AG04449 (cell line): ENCODE results near the gene CFAP65.

ENCODE experiments used
- CTCF ChIA-PET: fragments of 350-600 bp; formaldehyde crosslinking; extraction: SDS; loops from one replicate; lab custom pipeline; 2021; ENCODE audit warnings: antibody characterized with exemption; lab: Yijun Ruan, JAX
- POLR2A ChIA-PET: fragments of 400-600, 350-600 bp; formaldehyde crosslinking; extraction: SDS; loops from one replicate; lab custom pipeline; 2020; ENCODE audit warnings: antibody characterized with exemption, inconsistent platforms; lab: Yijun Ruan, JAX
- DNase-seq: peaks from one replicate; pipeline ENCODE4 v3.0.0-alpha.2; 2010; ENCODE audit warnings: low read depth, low spot score
- H3K4me3 ChIP-seq: 2 replicates; pipeline ENCODE4 v1.5.1; 2011; ENCODE audit warnings: low read depth, mild to moderate bottlenecking, control low read depth, low read length
- CTCF ChIP-seq: IDR thresholded peaks from one replicate; pipeline ENCODE4 v1.5.1; 2011; ENCODE audit warnings: mild to moderate bottlenecking, moderate library complexity, low read length, control low read depth, inconsistent platforms; ENCODE audit not compliant: insufficient read depth; ENCODE audit errors: missing control alignments

The CFAP65 gene

GRCh38 chr2:219034823-219035222 lies 6.5 kb downstream of the CFAP65 start:
- POLR2A ChIA-PET: no interaction called here
- no peak overlapping the region for H3K4me3 ChIP-seq
- DNase-seq: no peak
- TF ChIP-seq CTCF: no peak
- CTCF ChIA-PET: interaction anchor here (1.0 to 11.4 kb wide), 3 partner anchors 11 to 121 kb away, joined by 3 to 366 read pairs (median 3); partner anchors contain the start of gene NHEJ1

GRCh38 chr2:219032051-219032745 lies 9.1 kb downstream of the CFAP65 start:
- no peak for TF ChIP-seq CTCF
- no peak for DNase-seq
- POLR2A ChIA-PET: interaction anchor here (0.7 kb wide), 1 partner anchor 118 kb away, joined by 3 read pairs; no protein-coding TSS in a partner anchor
- no peak overlapping the region for H3K4me3 ChIP-seq
- CTCF ChIA-PET: interaction anchor here (2.4 to 11.4 kb wide), 5 partner anchors 8 to 123 kb away, joined by 10 to 366 read pairs (median 118); partner anchors contain the start of genes CFAP65 and NHEJ1

- no peak overlapping the region for H3K4me3 ChIP-seq
- ChIA-PET CTCF (interaction anchor here (1.0 to 11.4 kb wide), 14 partner anchors 9 to 267 kb away, joined by 3 to 366 read pairs (median 20); partner anchors contain the start of genes CFAP65 and NHEJ1), POLR2A (interaction anchor here (0.7 kb wide), 1 partner anchor 119 kb away, joined by 3 read pairs; no protein-coding TSS in a partner anchor)
- no peak for TF ChIP-seq CTCF
- DNase-seq: no peak
These were observed 10.1 kb downstream of the CFAP65 start for GRCh38 chr2:219031005-219031738.

- H3K4me3 ChIP-seq: no peak overlapping the region
- ChIA-PET CTCF (interaction anchor here (0.6 to 11.4 kb wide), 43 partner anchors 9 to 268 kb away, joined by 3 to 366 read pairs (median 6); partner anchors contain the start of genes CFAP65, IHH and NHEJ1), POLR2A (no interaction called here)
- no peak for TF ChIP-seq CTCF
- no peak for DNase-seq
These were observed 11.0 kb downstream of the CFAP65 start for GRCh38 chr2:219030177-219030940.

GRCh38 chr2:219029829-219030165 lies 11.5 kb downstream of the CFAP65 start:
- CTCF ChIA-PET: interaction anchor here (0.6 to 11.4 kb wide), 43 partner anchors 10 to 265 kb away, joined by 3 to 366 read pairs (median 6); partner anchors contain the start of genes CFAP65, IHH and NHEJ1
- DNase-seq: peak; percentile 2
- POLR2A ChIA-PET: no interaction called here
- TF ChIP-seq CTCF: peak; percentile 94
- H3K4me3 ChIP-seq: no peak overlapping the region
